Suprapubic skin (tissue), 4 donors: Measurements from ENCODE around the gene GFPT2. TPM values are rescaled to one million over a fixed set of nuclear protein-coding genes. Genes with fewer than 3 reads are reported as not detected.

Source experiments
- DNase-seq, 2 donors: peaks; one replicate each; pipeline ENCODE4 v3.0.0-alpha.2; 2019; ENCODE audit warnings: low spot score in 2 of 2
- H3K27ac ChIP-seq: fragments of 200-600 bp; sonication (generic); one replicate; pipeline ENCODE4 v1.5.1; 2019
- H3K27me3 ChIP-seq: fragments of 200-600 bp; sonication (generic); one replicate; pipeline ENCODE4 v1.5.1; 2019
- H3K36me3 ChIP-seq: fragments of 200-600 bp; sonication (generic); one replicate; pipeline ENCODE4 v1.5.1; 2019
- H3K4me1 ChIP-seq: fragments of 200-600 bp; sonication (generic); one replicate; pipeline ENCODE4 v1.5.1; 2019
- H3K4me3 ChIP-seq: fragments of 200-600 bp; sonication (generic); one replicate; pipeline ENCODE4 v1.5.1; 2019; ENCODE audit warnings: mild to moderate bottlenecking
- H3K9me3 ChIP-seq: fragments of 200-600 bp; sonication (generic); one replicate; pipeline ENCODE4 v1.5.1; 2019
- EP300 ChIP-seq: sonication (generic); formaldehyde crosslinking; IDR thresholded peaks from one replicate; pipeline ENCODE4 v1.6.1; 2017; ENCODE audit warnings: antibody characterized with exemption
- POLR2A ChIP-seq, 2 donors: fragments of 450-650 bp; IDR thresholded peaks; one replicate each; pipeline ENCODE4 v1.6.1; 2017; ENCODE audit warnings: antibody characterized with exemption in 2 of 2, mild to moderate bottlenecking in 2 of 2, moderate library complexity in 2 of 2
- POLR2AphosphoS5 ChIP-seq, 3 donors: sonication (generic); formaldehyde crosslinking; IDR thresholded peaks; one replicate each; pipeline ENCODE4 v1.6.1; 2017; ENCODE audit warnings: antibody characterized with exemption in 3 of 3
- WGBS: methylation state at CpG from one replicate; pipeline ENCODE4 v1.1.5; 2018; 5-methylcytosine and 5-hydroxymethylcytosine counted together
- total RNA-seq, 4 donors: library from RNA; depleted of rRNA; stranded (reverse); fragments of >200 nt; gene quantifications; one replicate each; pipeline ENCODE4 v1.1.0, GENCODE V29; 2016
- TF ChIP-seq, protein P1 (sequence below), 2 donors: fragments of 200-600 bp in 1 of 2; fragments of 450-650 bp in 1 of 2; sonication (generic) in 1 of 2; IDR thresholded peaks; one replicate each; pipeline ENCODE4 v1.5.1; 2016 to 2019; ENCODE audit warnings: antibody characterized with exemption in 2 of 2, mild to moderate bottlenecking in 1 of 2, moderate library complexity in 1 of 2

Gene GFPT2
- total RNA-seq, 4 donors from 2014 or later = 2.9 to 6.9 (median 4.3) TPM

DNA sequence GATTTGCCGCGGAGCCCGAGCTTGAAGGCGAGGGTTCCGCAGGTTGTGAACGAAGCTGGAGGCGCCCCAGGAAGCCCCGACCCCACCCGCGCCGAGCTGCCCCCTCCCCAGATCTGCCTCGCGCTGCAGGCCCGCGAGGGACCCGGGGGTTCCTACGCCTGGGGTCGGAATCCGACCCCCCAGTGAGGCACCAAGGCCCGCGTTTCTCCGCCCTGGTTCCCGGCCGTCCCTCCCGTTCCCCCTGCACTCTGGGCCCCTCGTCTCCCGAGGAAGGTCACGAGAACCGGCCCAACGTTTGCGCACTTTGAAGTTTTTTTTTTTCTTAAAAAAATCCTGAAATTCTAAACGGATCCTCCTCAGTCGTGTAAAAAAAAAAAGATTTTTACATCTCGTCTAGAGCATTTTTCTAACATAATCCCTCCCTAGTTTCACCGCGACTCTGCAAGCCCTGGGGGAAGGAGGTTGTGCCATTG lies 880 bp upstream of the GFPT2 start:
- Histone ChIP-seq H3K4me1 (peaks cover 35% of the 10 kb centered on the region), H3K9me3 (no peaks in the 10 kb centered on the region), H3K36me3 (no peaks in the 10 kb centered on the region), H3K27me3 (peaks cover 33% of the 10 kb centered on the region), H3K4me3 (peak overlapping the region; percentile 62), H3K27ac (no peak overlapping the region)
- TF ChIP-seq POLR2AphosphoS5 (IDR thresholded peaks at IDR 0.05) = no peak
- TF ChIP-seq, protein P1, sequence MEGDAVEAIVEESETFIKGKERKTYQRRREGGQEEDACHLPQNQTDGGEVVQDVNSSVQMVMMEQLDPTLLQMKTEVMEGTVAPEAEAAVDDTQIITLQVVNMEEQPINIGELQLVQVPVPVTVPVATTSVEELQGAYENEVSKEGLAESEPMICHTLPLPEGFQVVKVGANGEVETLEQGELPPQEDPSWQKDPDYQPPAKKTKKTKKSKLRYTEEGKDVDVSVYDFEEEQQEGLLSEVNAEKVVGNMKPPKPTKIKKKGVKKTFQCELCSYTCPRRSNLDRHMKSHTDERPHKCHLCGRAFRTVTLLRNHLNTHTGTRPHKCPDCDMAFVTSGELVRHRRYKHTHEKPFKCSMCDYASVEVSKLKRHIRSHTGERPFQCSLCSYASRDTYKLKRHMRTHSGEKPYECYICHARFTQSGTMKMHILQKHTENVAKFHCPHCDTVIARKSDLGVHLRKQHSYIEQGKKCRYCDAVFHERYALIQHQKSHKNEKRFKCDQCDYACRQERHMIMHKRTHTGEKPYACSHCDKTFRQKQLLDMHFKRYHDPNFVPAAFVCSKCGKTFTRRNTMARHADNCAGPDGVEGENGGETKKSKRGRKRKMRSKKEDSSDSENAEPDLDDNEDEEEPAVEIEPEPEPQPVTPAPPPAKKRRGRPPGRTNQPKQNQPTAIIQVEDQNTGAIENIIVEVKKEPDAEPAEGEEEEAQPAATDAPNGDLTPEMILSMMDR (IDR thresholded peaks at IDR 0.05) = no peak
- TF ChIP-seq EP300 = no peak
- no peak for TF ChIP-seq POLR2A (IDR thresholded peaks at IDR 0.05)
- DNase-seq = no peak
- 2% methylated on average over 20 of the region's 36 CpGs for WGBS

DNA sequence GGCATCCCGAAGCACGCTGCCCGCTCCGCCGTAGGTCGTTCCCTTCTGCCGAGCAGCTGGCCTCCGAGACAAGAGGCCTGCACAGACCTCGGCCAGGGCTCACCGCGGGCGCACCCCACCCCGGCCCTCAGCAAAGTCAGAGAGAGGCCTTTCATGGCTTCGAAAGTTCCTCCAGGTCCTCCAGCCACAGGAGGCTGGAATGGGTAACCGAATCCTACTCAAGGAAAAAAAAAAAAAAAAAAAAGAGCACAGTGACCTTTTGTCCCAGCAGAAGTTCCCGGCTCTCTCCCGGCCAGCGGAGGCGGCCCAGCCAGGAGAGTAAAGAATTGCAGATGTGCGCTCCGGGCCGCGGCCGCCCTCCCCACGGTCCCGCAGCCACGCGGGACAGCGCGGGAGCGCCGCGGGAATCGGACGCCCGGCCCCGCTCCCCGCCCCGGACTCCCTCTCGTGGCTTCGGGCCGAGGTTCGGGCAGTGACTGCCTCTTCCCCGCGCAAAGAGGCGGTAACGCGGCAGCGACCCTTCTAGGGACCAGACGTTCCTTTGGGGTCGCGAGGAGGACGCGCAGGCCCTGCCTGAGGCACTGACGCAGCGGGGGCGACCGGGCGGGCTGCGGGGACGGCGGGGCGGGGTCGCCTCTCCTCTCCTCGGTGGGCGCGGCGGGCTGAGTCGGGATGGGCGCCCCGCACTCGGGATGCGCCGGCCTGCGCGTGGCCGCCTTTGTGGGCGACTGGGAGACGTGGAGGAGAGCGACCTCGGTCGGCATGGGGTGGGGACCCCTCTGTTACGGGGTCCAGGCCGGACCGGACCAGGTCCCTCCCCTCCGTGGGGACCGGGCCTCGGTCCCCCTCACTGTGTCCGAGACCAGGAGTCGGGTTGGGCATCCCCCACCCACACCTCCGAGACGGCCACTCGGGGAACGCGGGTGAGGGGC lies 754 bp downstream of the GFPT2 start:
- H3K4me1 ChIP-seq = peaks cover 35% of the 10 kb centered on the region
- TF ChIP-seq, protein P1 (IDR thresholded peaks at IDR 0.05) = no peak
- TF ChIP-seq POLR2AphosphoS5 (IDR thresholded peaks at IDR 0.05) (no peak), EP300 (no peak), POLR2A (IDR thresholded peaks at IDR 0.05) (no peak)
- H3K27ac ChIP-seq = peak overlapping the region; percentile 80
- 19% methylated on average over 36 of the region's 95 CpGs for WGBS
- H3K27me3 ChIP-seq = peaks cover 33% of the 10 kb centered on the region
- no peaks in the 10 kb centered on the region for H3K9me3 ChIP-seq
- H3K36me3 ChIP-seq = no peaks in the 10 kb centered on the region
- DNase-seq = no peak
- H3K4me3 ChIP-seq = peak overlapping the region; percentile 62

DNA sequence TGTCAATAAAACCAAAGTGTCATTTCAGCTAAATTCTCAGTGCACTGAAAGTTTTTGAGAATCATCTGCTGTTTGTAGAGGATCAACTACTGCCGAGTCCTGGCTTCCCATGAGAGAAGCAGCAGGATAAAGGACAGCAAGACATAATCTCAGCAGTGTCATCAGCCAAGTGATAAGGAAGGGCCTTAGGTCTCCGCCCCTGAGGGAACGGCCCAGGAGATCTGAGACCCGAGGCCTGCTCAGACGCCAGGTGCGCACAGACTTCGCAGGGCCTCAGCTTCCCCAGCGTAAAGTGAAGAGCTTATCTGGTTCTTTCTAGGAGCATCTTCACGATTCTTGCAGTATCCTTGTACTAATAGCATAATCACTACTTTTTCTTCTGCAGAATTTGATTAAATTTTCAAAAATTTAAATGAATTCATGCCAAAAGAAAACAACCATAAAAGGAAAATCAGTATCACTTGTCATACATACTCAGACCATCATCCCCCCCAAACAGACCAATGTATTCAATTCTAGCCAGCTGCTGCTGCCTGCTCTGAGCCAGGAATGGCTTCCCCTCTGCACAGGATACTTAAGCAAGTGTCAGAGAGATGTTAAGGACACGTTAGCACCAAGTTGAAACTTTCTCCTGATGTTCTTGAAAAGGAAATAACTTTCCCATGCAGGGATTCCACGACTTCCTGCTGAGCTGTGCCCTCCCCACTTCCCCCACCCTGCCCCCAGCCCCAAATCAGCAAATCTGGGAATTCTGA lies 2.2 kb downstream of the GFPT2 start:
- Histone ChIP-seq H3K36me3 (no peaks in the 10 kb centered on the region), H3K4me3 (peak overlapping the region; percentile 62), H3K4me1 (peaks cover 35% of the 10 kb centered on the region), H3K27me3 (peaks cover 33% of the 10 kb centered on the region), H3K27ac (no peak overlapping the region), H3K9me3 (no peaks in the 10 kb centered on the region)
- WGBS = 74% methylated on average over 11 of the region's 11 CpGs
- TF ChIP-seq POLR2AphosphoS5 (IDR thresholded peaks at IDR 0.05) = no peak
- TF ChIP-seq POLR2A (IDR thresholded peaks at IDR 0.05) = no peak
- TF ChIP-seq EP300 = no peak
- TF ChIP-seq, protein P1 (IDR thresholded peaks at IDR 0.05) = no peak
- no peak for DNase-seq

DNA sequence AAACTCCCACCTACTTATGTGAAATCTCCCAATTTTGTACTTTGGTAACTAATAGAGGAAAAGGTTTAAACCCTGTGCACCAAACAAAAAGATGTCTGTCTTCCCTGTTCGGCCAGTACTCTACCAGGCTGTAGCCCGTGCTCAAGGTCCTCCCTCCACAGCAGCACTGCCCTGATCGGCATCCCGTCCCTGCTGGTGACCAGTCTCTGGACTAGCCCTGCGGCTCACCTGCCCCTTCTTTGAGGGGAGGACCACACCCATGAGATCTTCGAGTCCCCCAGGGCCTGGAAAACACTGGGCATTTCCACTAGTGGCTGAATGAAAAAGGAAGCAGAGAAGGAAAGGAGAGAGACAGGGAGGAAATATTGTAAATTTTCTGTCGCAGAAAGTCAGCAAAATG lies 2.8 kb downstream of the GFPT2 start:
- no peaks in the 10 kb centered on the region for H3K9me3 ChIP-seq
- peaks cover 33% of the 10 kb centered on the region for H3K27me3 ChIP-seq
- no peak overlapping the region for H3K27ac ChIP-seq
- H3K4me3 ChIP-seq = no peak overlapping the region
- DNase-seq = no peak
- WGBS = 79% methylated on average over 7 of the region's 7 CpGs
- H3K4me1 ChIP-seq = peaks cover 35% of the 10 kb centered on the region
- TF ChIP-seq EP300 = no peak
- TF ChIP-seq POLR2A (IDR thresholded peaks at IDR 0.05) = no peak
- TF ChIP-seq POLR2AphosphoS5 (IDR thresholded peaks at IDR 0.05) = no peak
- TF ChIP-seq, protein P1 (IDR thresholded peaks at IDR 0.05) = no peak
- H3K36me3 ChIP-seq = no peaks in the 10 kb centered on the region

DNA sequence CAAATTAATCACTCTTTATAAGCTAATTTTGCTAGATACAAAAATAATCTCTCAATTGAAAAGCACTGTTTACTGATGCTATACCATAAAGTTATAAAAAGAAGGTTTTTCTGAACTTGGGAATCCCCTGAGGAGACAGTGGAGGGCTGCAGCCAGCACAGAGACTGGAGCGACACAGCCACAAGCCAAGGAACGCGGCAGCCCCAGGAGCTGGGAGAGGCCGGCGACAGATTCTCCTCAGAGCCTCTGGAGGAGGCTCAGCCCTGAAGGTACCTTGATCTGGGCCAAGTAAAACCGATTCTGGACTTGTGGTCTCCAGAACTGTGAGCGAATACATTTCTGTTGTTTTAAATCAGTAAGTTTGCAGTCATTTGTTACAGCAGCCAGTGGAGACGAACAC lies 3.7 kb downstream of the GFPT2 start:
- WGBS = 86% methylated on average over 8 of the region's 8 CpGs
- peaks cover 33% of the 10 kb centered on the region for H3K27me3 ChIP-seq
- no peaks in the 10 kb centered on the region for H3K36me3 ChIP-seq

More for the DNA sequence above, 3.7 kb downstream of the GFPT2 start:
- Histone ChIP-seq H3K4me3 (no peak overlapping the region), H3K27ac (no peak overlapping the region), H3K4me1 (peaks cover 35% of the 10 kb centered on the region), H3K9me3 (no peaks in the 10 kb centered on the region)
- no peak for DNase-seq
- no peak for TF ChIP-seq POLR2A (IDR thresholded peaks at IDR 0.05)
